NCI-H2029 (cell line): ENCODE measurements around the gene ABHD16A.
"Not testable (repeated sequence)": the region's sequence is repeated elsewhere in the genome, so short reads cannot be mapped to it uniquely, and the experiment has no call there.

Experiments
- DNase-seq: peaks from one replicate; lab custom pipeline; 2025; lab: John Stamatoyannopoulos, UW

Gene ABHD16A

GRCh38 chr6:31713991-31714684 is 11.0 kb upstream of the ABHD16A start:
- no peak for DNase-seq

- no peak for DNase-seq
These were observed 10.3 kb upstream of the ABHD16A start for GRCh38 chr6:31713465-31713864.

DNA sequence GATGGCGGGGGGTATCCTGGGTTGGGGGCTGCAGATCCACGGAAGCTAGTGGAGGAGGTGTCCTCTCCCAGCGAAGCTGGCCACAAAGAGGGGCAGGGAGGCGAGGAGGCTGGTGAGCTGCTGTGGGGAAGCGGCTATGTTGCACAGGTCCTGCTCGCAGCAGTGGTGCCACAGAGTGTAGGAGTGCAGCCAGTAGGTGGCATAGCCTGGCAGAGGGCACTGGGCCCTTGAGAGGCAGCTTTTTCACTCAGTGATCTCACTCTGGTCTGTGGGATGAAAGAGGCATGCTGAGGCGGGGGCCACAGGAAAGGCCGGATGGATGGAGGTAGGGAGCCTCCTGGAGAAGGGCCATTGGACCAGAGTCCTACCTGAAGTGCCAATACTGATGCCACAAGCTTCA is 9.2 kb upstream of the ABHD16A start:
- DNase-seq: no peak

- DNase-seq: no peak
These were observed 8.1 kb upstream of the ABHD16A start for GRCh38 chr6:31711233-31711632.

- no peak for DNase-seq
These were observed 7.5 kb upstream of the ABHD16A start for GRCh38 chr6:31710523-31711219.

- DNase-seq: not testable (repeated sequence)
These were observed 6.0 kb upstream of the ABHD16A start for GRCh38 chr6:31709157-31709556.

DNA sequence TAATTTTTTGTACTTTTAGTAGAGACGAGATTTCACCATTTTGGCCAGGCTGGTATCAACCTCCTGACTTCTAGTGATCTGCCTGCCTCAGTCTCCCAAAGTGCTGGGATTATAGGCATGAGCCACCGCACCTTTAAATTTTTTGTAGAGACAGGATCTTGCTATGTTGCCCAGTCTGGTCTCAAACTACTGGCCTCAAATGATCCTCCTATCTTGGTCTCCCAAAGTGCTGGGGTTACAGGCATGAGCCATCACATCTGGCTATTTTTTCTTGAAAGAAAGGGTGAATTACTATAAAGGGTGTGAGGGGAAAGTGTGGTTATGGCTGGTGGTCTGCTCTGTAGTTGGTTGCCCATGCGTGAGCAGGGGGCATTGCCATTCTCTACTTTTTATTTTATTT is 5.1 kb upstream of the ABHD16A start:
- no peak for DNase-seq

GRCh38 chr6:31707701-31708100 is 4.6 kb upstream of the ABHD16A start:
- DNase-seq: no peak

DNA sequence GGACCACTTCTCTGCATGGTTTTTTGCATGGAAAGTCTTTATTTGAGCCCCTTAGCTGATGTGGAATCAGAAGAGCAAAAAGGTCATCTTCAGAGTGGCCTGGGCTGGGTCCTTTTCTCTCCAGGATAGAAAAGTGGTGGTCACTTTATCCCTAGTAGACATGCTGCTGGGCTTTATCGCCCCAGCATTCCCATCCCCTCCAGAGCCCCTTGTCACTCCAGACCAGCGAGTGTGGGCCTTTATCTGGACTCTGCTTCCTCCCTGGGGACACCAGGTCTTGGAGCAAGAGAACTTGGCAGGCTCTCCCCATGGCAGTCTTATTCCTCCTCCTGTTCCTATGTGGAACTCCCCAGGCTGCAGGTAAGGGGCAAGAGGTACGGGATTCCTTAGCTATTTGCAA is 3.5 kb upstream of the ABHD16A start, which contains the start of gene LY6G6F:
LY6G6F (plus strand) TSS at position 268 of the 400 bp plus-strand sequence; CDS start at position 309, 41 bp downstream.
- DNase-seq: no peak

GRCh38 chr6:31705931-31706330 is 2.8 kb upstream of the ABHD16A start:
- no peak for DNase-seq

DNA sequence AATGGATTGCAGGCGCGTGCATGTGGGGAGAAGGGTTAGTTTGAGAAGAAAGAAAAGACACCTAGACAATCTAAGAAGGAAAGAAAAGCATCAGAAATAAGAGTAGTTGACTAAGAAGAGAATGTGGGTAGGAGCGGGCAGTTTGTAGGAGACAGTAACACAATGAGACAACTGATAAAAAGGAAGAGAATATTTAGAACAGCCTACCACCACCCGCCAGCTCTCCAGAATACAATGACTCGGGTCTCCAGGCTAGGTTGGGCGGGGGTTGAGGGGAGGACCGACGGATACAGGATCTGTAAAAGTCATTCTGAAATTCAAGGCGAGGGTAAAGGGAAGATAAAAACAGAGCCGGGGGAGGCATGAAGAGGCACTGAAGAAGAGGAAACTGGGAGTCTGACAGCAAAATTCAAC is 712 bp downstream of the ABHD16A start:
- no peak for DNase-seq

DNA sequence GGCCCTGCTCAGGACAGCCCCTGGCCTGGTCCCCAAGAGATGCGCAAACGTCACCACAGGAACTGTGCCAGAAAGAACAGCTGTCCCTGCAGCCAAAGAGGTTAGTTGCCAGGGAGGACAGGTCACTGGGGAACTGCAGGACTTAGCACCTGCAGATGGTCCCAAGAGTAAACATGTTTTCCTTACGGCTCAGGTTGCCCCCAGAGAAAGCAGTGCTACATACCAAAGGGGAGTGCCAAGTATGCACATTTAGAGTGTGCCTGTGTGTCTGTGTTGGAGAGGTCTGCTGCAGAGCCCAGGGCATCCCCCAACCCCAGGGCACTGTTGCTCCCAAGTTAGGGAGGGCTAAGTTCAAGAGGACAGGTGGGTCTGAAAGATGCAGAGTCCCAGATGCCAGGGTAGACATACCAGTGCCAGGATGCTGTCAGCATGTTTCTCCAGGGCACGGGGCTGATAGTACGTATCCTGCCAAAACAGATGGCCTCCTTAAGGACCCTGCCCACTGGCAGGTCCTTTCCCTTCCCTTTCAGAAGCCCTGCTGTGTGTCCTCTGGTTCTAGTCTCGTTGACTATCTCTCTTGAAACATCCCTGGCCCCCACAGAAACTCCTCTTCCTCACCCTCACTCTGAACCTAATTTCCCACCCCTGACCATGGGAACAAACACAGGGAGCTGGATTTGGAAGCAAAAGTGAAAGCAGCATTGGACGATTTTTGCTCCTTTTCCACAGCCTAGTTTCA is 1.3 kb downstream of the ABHD16A start:
- DNase-seq: peak; percentile 27

DNA sequence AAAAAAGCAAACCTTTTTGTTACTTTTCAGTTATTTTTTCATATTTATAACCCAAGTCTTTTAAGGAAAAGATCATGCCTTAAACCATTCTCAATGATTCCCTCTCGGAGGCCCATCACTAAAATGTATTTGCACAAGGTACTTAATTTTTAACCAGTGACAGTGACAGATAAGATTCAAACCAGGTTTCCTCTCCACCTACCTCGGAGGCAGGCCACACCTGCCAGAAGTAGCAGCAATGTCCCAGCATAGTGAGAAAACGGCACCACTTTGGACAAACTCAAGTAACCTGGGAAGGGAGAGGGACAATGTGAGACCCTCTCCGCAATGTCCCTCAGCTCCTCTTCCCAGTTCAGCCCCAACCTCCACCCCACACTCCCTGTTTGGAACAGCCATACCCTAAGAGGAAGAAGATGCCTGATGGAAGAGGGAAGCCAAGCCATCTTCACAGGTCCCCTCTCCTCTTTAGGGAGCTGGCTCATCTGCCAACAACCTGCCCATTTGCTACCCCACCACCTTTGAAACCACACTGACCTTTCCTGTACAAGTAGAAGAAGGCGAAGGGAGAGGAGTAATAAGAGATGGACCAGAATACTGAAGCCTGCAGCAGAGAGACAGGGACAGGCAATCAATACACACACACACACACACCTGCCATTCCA is 2.3 kb downstream of the ABHD16A start:
- no peak for DNase-seq

GRCh38 chr6:31697555-31697954 is 5.6 kb downstream of the ABHD16A start:
- peak; percentile 55 for DNase-seq

- DNase-seq: no peak
These were observed 9.6 kb downstream of the ABHD16A start for GRCh38 chr6:31693535-31693934.

DNA sequence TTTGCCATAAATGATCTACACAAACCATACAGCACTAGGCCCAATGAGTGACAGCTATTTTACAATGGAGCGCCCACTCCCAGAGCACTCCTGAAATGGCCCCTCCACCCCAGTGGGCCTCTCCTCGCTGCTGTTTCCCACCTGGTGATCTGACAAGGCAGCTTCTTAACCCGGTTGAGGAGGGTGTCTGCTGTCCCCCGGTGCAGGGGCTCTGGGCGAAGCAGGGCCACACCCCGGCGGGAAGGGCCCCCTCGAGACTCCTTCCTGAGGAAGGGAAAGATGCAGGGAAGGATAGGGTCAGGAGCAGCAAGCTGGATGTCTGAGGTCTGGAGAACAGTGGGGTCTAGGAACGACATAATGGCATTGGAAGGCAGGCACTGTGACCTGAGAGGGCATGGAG is 10.2 kb downstream of the ABHD16A start:
- no peak for DNase-seq

- DNase-seq: no peak
These were observed 10.8 kb downstream of the ABHD16A start for GRCh38 chr6:31692353-31692752.

DNA sequence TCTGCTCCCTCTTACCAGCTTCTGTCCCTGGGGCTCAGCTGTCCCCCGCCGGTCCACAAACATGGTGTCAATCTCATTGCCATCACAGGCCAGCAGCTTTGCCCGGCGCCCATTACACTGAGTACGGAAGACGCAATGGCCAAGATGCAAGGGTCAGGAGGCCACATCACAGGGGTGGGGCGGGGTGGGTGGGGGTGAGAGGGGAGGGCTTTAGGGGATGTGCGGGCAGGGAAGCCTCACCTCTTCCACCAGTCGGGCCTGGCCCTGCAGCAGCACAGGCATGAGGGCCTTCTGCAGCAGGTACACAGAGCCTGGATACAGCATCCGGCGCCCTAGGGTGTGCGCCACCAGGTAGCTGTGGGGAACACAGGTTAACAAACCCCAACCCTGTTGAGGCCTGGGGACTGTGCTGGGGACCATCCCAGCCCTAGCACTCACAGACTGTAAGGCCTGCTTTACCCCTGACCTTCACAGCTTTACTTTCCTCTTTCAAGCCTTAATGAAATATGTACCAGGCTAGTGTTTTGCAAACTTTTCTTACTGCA is 11.5 kb downstream of the ABHD16A start:
- DNase-seq: no peak

- DNase-seq: no peak
These were observed 12.1 kb downstream of the ABHD16A start for GRCh38 chr6:31691078-31691463.

DNA sequence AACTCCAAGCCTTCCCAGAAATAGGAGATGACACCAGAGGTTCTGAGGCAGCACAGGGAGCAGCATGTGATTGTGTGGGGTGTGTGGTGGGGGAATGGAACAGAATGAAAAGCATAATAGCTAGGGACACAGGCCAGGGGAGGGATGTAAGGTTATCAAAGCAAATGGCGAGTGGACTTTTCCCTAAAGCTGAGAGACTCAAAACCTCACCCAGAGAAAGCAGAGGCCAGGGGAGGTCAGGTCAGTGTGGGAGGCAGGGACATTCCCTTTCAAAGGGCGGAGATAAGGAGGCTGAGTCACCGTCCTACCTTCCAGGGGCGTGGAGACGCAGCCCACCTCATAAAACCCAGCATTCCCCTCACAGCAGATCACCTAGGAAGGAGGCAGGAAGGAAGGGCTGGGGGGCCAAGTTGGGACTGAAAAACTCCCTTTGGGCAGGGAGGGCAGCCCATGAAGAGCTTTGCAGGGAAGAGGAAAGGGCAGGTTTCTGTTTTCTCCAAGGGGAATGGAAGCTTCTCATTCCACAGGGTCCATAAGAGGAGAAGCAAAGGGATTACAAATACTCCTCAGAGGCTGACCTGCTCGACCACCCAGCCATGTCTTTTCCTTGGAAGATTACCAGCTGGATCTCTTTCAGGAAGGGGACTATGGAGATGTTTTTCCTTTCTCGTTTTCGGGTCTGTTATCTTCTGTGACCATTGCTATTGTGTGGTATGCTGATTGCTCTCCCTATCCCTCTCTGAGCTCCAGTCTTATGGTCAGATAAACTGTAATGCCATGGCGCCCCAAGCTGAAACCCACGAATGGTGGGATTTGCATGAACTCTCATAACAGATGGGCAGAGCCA is 12.7 kb downstream of the ABHD16A start:
- DNase-seq: no peak
